Fibroblast of the aortic adventitia (primary cell): ENCODE measurements around the gene SLC39A9. TPM values are rescaled to one million over a fixed set of nuclear protein-coding genes. Genes with fewer than 3 reads are reported as not detected.

Experiments used
- DNase-seq: peaks from one replicate; pipeline ENCODE4 v3.0.0-alpha.2; 2010; ENCODE audit warnings: low read depth
- H3K4me3 ChIP-seq: 2 replicates; pipeline ENCODE4 v1.5.1; 2011; ENCODE audit warnings: low read depth, mild to moderate bottlenecking, control low read depth, low read length, moderate library complexity
- total RNA-seq: library from RNA; depleted of rRNA; stranded (reverse); fragments of >200 nt; gene quantifications from 2 replicates; pipeline ENCODE4 v1.2.3, GENCODE V29; 2012; ENCODE audit warnings: low replicate concordance
- TF ChIP-seq, protein P1 (sequence below): IDR thresholded peaks from 2 replicates; pipeline ENCODE4 v1.5.1; 2011; ENCODE audit warnings: mild to moderate bottlenecking, low read length, control low read depth, inconsistent platforms; ENCODE audit not compliant: insufficient read depth

SLC39A9 gene
- total RNA-seq, 1 donor, result 118 TPM

DNA sequence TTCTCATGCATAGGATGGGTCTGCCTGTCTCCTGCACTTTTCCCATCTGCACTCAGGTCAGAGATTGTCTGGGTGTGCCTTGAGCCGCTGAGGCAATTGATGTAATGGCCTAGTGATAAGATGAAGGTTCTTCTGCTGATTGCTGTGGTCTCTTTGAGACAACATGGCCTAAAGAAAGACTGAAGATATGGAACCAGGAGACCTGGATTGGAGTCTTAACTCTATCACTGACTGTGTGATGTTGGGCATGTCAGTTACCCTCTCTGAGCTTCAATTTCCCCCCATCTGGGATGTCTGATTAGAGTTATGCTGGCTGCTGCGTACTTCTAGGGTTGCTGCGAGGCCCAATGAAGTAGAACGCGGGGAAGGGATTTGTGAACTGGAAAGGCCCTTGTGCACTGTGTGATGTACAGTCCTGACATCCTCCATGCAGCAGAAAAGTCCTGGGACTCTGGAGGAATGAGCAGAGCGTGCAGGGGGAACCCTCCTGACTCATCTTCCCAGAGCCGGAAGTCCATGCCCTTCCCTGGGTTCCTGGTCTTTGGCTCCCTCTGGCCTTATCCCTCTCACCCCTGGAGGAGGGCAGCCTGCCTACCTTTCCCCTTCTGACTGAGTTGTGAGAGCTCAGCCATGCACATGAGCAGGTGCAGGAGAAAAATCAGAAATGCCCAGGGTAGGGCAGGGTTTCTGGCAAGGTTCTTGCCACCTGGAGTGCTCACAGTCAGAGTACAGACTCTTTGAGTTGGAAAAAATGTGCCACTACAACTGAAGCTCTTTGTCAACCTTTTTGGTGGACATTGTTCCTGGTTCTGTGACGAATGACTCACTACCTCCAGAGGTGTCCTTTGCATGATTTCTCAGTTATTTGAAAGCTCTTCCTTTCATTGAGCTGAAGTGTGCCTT is 107.1 kb downstream of the SLC39A9 start:
- no peak for DNase-seq
- H3K4me3 ChIP-seq, result no peak overlapping the region
- TF ChIP-seq, protein P1, sequence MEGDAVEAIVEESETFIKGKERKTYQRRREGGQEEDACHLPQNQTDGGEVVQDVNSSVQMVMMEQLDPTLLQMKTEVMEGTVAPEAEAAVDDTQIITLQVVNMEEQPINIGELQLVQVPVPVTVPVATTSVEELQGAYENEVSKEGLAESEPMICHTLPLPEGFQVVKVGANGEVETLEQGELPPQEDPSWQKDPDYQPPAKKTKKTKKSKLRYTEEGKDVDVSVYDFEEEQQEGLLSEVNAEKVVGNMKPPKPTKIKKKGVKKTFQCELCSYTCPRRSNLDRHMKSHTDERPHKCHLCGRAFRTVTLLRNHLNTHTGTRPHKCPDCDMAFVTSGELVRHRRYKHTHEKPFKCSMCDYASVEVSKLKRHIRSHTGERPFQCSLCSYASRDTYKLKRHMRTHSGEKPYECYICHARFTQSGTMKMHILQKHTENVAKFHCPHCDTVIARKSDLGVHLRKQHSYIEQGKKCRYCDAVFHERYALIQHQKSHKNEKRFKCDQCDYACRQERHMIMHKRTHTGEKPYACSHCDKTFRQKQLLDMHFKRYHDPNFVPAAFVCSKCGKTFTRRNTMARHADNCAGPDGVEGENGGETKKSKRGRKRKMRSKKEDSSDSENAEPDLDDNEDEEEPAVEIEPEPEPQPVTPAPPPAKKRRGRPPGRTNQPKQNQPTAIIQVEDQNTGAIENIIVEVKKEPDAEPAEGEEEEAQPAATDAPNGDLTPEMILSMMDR, result no peak

DNA sequence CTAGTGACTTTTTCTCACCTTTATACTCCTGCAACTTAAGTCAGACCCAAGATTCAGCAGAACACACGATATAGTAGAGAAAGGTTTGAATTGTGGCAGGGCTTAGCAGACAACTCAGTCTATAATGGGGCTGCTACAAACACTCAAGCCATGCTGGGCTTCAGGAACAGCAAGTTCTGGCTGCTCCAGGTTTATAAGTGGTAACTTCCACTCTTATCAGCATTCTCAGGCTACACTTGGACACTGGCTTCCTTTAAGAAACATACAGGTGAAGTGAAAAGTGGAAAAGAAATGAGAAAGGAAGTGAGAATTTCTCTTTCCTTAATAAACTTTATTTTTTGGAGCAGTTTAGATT is 107.7 kb downstream of the SLC39A9 start:
- no peak overlapping the region for H3K4me3 ChIP-seq
- no peak for DNase-seq
- TF ChIP-seq, protein P1, result no peak

Other genes starting within 250 kb of the SLC39A9 start
- gene DCAF5, start 245.6 kb upstream of the SLC39A9 start, total RNA-seq, result 15.8 and 25.2 TPM in 2 replicates
- gene EXD2, start 207.2 kb upstream of the SLC39A9 start, total RNA-seq, result 10.8 and 12.1 TPM in 2 replicates
- gene GALNT16, start 138.5 kb upstream of the SLC39A9 start, total RNA-seq, result 1.6 and 4.6 TPM in 2 replicates
- 51.0 and 110 TPM in 2 replicates for gene ERH, start 393 bp upstream of the SLC39A9 start, total RNA-seq
- 0.09 TPM in 1 of 2 replicates, not detected in the other for gene PLEKHD1, start 86.0 kb downstream of the SLC39A9 start, total RNA-seq
- gene CCDC177, start 176.2 kb downstream of the SLC39A9 start, total RNA-seq, result not detected in 2 replicates
- 8.0 and 14.3 TPM in 2 replicates for gene SUSD6, start 212.9 kb downstream of the SLC39A9 start, total RNA-seq